Peyer's patch (tissue), 4 donors: ENCODE data around the gene DDC. TPM values are rescaled to one million over a fixed set of nuclear protein-coding genes. Genes with fewer than 3 reads are reported as not detected.
A peak's percentile ranks its signal among the peaks of the same experiment; 100 is the strongest.

Source experiments
- DNase-seq, 3 donors: peaks; one replicate each; pipeline ENCODE4 v3.0.0-alpha.2; 2017 to 2019
- H3K27ac ChIP-seq, 4 donors: fragments of 200-600 bp; sonication (generic); one replicate each; pipeline ENCODE4 v1.5.1; 2016 to 2019
- H3K27me3 ChIP-seq, 2 donors: fragments of 200-600 bp; sonication (generic); one replicate each; pipeline ENCODE4 v1.5.1; 2019
- H3K36me3 ChIP-seq, 3 donors: fragments of 200-600 bp; sonication (generic); one replicate each; pipeline ENCODE4 v1.5.1; 2016 to 2019
- H3K4me1 ChIP-seq, 4 donors: fragments of 200-600 bp; sonication (generic); one replicate each; pipeline ENCODE4 v1.5.1; 2016 to 2019
- H3K4me3 ChIP-seq, 4 donors: fragments of 200-600 bp; sonication (generic); 1 replicate in 3 of 4; 2 replicates in 1 of 4; pipeline ENCODE4 v1.5.1; 2016 to 2019; ENCODE audit warnings: mild to moderate bottlenecking in 1 of 4
- H3K9me3 ChIP-seq, 4 donors: fragments of 200-600 bp; sonication (generic); one replicate each; pipeline ENCODE4 v1.5.1; 2016 to 2019; ENCODE audit warnings: mild to moderate bottlenecking in 1 of 4
- CTCF ChIP-seq, 6 experiments: fragments of 450-650 bp in 4 of 6; fragments of 200-600 bp in 2 of 6; sonication (generic) in 1 of 6; IDR thresholded peaks; one replicate each; pipeline ENCODE4 v1.5.1; 2017 to 2019; ENCODE audit warnings: antibody characterized with exemption in 6 of 6, mild to moderate bottlenecking in 3 of 6, moderate library complexity in 1 of 6
- POLR2A ChIP-seq, 2 donors: fragments of 450-650 bp; IDR thresholded peaks; one replicate each; pipeline ENCODE4 v1.5.1; 2017; ENCODE audit warnings: antibody characterized with exemption in 2 of 2, mild to moderate bottlenecking in 2 of 2, moderate library complexity in 2 of 2
- total RNA-seq, 4 donors: library from RNA; depleted of rRNA; stranded (reverse); fragments of >200 nt; gene quantifications; one replicate each; pipeline ENCODE4 v1.1.0, GENCODE V29; 2016

The DDC gene
- total RNA-seq, 4 donors from 2014 or later, result 56.9 to 314 (median 200) TPM

DNA sequence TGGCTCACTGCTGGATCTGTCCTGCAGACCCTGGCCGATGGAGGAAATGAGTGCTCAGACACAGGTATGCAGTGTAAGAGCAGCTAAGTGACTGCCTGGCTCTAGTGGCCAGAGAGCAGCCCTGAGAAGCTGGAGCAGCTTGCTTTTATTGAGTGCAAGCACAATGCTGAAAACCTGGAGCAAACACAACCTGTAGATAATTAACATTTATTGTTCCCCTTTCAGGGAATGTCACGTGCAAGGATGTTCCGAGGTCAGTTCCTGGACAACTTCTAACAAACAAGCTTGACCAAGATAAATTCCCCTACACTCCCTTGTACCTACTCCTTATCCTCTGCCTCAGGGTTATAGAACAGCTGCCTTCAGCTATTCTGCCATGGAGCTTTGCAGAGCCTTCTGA is 31.3 kb downstream of the DDC start:
- H3K4me3 ChIP-seq, result no peak overlapping the region
- peak overlapping the region in 3 of 4 donors; percentile 65 to 88 (median 79) for H3K27ac ChIP-seq
- TF ChIP-seq CTCF (IDR thresholded peaks at IDR 0.05), result peak in 2 of 6 experiments; percentile 9 to 10
- TF ChIP-seq POLR2A (IDR thresholded peaks at IDR 0.05), result no peak
- peak in 1 of 3 donors; percentile 73 for DNase-seq
- no peaks in the 10 kb centered on the region for H3K27me3 ChIP-seq
- peaks cover 0 to 37% (median 1%) of the 10 kb centered on the region in 4 donors for H3K4me1 ChIP-seq
- peaks cover 0 to 21% (median 0%) of the 10 kb centered on the region in 3 donors for H3K36me3 ChIP-seq
- H3K9me3 ChIP-seq, result no peaks in the 10 kb centered on the region

DNA sequence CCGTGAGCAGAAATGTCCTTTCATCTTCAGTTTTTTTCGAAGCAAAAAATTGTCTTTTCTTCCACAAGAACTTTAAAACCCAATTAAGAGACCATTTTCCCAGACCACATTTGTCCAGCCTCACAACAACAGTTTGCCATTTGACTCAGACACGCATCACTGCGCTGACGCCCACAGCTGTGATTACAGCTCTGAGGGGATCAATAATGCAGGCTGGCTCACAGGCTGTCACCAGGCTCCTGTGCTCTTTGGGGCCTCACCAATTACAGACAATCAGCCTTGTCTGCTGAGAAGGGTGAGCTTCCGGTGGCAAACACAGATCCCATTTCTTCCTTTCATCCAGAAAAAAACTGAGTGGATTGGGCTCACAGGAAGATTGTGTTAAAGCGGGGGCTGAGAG is 33.3 kb downstream of the DDC start:
- Histone ChIP-seq H3K36me3 (peaks cover 0 to 11% (median 0%) of the 10 kb centered on the region in 3 donors), H3K27me3 (no peaks in the 10 kb centered on the region), H3K4me3 (no peak overlapping the region), H3K4me1 (peaks cover 0 to 45% (median 1%) of the 10 kb centered on the region in 4 donors), H3K9me3 (no peaks in the 10 kb centered on the region), H3K27ac (no peak overlapping the region)
- no peak for DNase-seq
- TF ChIP-seq POLR2A (IDR thresholded peaks at IDR 0.05) (no peak), CTCF (IDR thresholded peaks at IDR 0.05) (no peak)

GRCh38 chr7:50531401-50531911 is 33.7 kb downstream of the DDC start:
- no peaks in the 10 kb centered on the region for H3K27me3 ChIP-seq
- H3K4me3 ChIP-seq, result no peak overlapping the region
- no peaks in the 10 kb centered on the region for H3K9me3 ChIP-seq
- no peak for DNase-seq
- H3K4me1 ChIP-seq, result peaks cover 0 to 45% (median 1%) of the 10 kb centered on the region in 4 donors
- peaks cover 0 to 6% (median 0%) of the 10 kb centered on the region in 3 donors for H3K36me3 ChIP-seq
- TF ChIP-seq POLR2A (IDR thresholded peaks at IDR 0.05), result peak in 1 of 2 donors; percentile 12
- TF ChIP-seq CTCF (IDR thresholded peaks at IDR 0.05), result no peak
- H3K27ac ChIP-seq, result peak overlapping the region in 2 of 4 donors; percentile 6 to 51

GRCh38 chr7:50530766-50531165 is 34.4 kb downstream of the DDC start:
- Histone ChIP-seq H3K27me3 (no peaks in the 10 kb centered on the region), H3K27ac (peak overlapping the region in 1 of 4 donors; percentile 44), H3K4me1 (peaks cover 0 to 45% (median 1%) of the 10 kb centered on the region in 4 donors), H3K4me3 (no peak overlapping the region), H3K36me3 (peaks cover 0 to 6% (median 0%) of the 10 kb centered on the region in 3 donors), H3K9me3 (no peaks in the 10 kb centered on the region)
- no peak for DNase-seq
- TF ChIP-seq CTCF (IDR thresholded peaks at IDR 0.05) (no peak), POLR2A (IDR thresholded peaks at IDR 0.05) (no peak)

- H3K27me3 ChIP-seq, result no peaks in the 10 kb centered on the region
- no peak for DNase-seq
- TF ChIP-seq POLR2A (IDR thresholded peaks at IDR 0.05) (no peak), CTCF (IDR thresholded peaks at IDR 0.05) (no peak)
- peaks cover 0 to 34% (median 0%) of the 10 kb centered on the region in 4 donors for H3K4me1 ChIP-seq
- H3K27ac ChIP-seq, result peak overlapping the region in 1 of 4 donors; percentile 73
- no peaks in the 10 kb centered on the region for H3K9me3 ChIP-seq
- H3K36me3 ChIP-seq, result peaks cover 0 to 13% (median 0%) of the 10 kb centered on the region in 3 donors
- no peak overlapping the region for H3K4me3 ChIP-seq
Measured at GRCh38 chr7:50529093-50529862, 35.9 kb downstream of the DDC start.
